HG03460 (cell line): ENCODE results near the gene EYA4.

ENCODE experiments used
- ATAC-seq: cut with Tn5 transposase; IDR thresholded peaks from one replicate; pipeline ENCODE4 v1.9.1; 2021; ENCODE audit not compliant: unreplicated experiment

EYA4 gene

GRCh38 chr6:133288662-133289061 lies 47.5 kb downstream of the EYA4 start:
- ATAC-seq = no peak

- ATAC-seq = no peak
Observed at GRCh38 chr6:133289733-133290306, 48.7 kb downstream of the EYA4 start.

- no peak for ATAC-seq
Observed at GRCh38 chr6:133290930-133291329, 49.8 kb downstream of the EYA4 start.

- no peak for ATAC-seq
Observed at GRCh38 chr6:133291671-133292070, 50.5 kb downstream of the EYA4 start.

GRCh38 chr6:133297657-133298056 lies 56.5 kb downstream of the EYA4 start:
- ATAC-seq = no peak

DNA sequence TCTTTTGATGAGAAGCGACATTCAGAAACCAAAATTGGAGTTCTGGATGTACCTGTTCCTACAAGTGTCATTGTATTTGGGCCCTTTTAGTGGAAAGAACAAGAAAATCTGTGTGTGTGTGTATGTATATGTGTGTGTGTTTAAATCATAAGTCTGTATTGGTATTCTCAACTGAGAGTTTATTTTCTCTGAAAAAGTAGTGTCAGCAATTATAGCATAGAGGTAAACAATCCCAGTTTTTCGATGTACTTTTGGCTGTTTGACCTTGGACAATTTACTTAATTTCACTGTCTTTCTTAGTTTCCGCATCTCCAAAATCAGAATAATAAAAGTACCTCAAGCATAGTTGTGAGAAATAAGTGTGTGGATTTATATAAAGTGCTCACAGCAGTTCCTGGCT lies 57.2 kb downstream of the EYA4 start:
- ATAC-seq = no peak

DNA sequence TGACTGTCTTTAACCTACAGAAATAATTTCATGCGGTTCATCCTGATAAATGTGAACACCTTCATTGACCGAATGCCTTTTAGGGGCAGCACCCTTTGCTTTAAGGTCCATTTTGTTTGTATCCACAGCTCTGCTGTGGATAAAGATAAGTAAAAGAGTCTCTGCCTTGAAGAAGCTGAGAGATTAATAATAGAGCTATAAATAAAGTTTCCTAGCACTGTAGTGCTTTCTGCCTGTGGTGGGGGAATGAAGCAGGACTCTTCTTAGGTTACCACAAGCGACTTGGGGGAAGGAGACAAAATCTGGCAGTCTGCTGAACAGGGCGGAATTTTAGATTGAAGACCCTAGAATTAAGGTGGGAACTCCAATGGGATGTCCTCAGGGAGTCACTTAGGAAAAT lies 57.6 kb downstream of the EYA4 start:
- ATAC-seq = no peak

- no peak for ATAC-seq
Observed at GRCh38 chr6:133300896-133301295, 59.7 kb downstream of the EYA4 start.

GRCh38 chr6:133301835-133302234 lies 60.7 kb downstream of the EYA4 start:
- no peak for ATAC-seq

DNA sequence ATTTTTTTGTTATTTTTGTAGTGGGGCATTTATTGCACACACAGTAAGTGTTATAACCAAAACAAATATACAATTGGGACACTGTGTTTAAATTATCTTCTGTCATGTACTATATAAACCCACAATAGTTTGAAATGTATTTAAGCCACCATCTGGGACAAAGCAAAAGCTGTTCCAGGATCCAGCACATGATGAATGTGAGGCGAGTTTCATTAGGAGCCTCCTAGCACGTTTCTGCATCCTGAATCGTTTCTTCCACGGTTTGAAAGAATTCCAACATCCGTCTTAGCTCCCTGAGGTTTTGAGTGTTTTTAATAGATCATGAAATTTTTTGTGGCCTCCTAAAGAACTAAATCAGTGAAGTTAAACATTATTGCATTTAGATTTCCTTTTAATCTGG lies 65.8 kb downstream of the EYA4 start:
- ATAC-seq = no peak

DNA sequence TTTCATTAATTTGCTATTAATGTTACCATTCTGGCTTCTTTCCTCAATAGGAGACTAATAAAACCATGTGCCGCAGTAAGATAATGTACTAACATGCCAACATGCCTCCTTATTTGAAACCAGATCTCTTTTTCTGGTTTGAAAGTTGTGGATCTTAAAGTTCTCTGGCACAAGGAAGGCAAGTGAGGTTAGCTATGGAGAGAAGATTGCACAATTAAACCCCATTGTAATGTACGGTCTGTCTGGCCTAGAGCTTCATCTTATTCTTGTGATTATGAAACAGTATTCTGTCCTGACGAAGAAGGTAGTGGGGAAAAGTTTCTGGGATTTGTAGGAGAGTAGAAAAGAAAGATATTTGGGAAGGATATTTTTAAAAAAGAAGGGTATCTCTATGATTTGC lies 68.4 kb downstream of the EYA4 start:
- ATAC-seq = no peak

- no peak for ATAC-seq
Observed at GRCh38 chr6:133312006-133312405, 70.8 kb downstream of the EYA4 start.

DNA sequence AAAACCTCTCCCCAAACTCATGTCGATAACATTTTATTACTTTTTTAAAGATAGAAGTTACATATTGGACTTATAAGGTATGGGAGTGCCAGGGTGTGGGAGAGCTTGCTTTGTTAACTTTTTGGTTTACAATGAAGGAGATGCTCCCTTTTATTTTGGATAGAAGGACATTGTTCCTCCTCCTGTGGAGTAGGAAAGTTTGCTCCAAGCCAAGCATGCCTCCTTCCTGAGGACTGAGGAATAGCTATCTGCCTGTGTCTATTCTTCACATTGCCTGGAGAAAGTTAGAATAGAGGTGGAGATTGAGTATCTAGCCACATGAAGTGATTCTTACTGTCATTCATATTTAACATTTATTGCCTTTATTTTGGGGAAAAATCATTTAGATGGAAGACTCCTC lies 71.9 kb downstream of the EYA4 start:
- ATAC-seq = no peak

DNA sequence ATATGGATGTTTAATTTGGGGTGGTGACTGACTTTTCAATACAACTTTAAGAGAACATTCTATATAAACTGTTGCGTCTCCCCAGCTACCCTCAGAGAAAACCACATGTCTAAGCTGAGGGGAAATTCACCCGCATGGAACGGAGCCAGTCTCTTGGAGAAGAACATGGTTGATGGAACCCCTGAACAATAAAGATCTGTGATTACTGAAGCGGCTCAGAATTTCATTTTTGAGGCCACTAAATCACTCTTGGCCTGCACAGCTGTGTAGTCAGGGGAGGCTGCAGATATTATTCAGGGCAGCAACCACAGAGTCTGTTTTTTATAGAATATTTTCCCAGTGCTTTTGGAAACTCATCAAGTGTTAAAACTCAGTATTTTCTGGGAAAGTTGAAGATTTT lies 73.8 kb downstream of the EYA4 start:
- no peak for ATAC-seq

GRCh38 chr6:133315811-133316210 lies 74.7 kb downstream of the EYA4 start:
- ATAC-seq = no peak

- ATAC-seq = no peak
Observed at GRCh38 chr6:133317704-133318103, 76.5 kb downstream of the EYA4 start.

DNA sequence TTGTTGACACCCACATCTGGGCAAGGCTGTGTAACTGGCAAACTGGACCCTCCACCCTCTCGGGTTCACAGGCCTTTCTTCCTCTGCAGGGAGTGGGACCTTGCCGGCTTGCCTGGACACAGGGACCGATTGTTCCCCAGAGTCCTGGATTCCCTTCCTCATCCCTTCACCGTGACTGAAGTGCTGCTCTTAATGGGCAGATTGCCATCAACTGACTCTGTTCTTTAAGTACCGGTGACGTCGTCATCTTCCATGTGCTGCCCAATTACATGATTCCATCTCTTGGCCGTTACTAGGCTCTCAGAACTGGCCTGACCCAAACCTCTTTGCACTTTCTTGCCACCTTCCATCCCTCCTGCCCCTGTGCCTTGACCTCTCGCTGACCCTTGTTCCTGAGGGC lies 85.4 kb downstream of the EYA4 start:
- no peak for ATAC-seq

DNA sequence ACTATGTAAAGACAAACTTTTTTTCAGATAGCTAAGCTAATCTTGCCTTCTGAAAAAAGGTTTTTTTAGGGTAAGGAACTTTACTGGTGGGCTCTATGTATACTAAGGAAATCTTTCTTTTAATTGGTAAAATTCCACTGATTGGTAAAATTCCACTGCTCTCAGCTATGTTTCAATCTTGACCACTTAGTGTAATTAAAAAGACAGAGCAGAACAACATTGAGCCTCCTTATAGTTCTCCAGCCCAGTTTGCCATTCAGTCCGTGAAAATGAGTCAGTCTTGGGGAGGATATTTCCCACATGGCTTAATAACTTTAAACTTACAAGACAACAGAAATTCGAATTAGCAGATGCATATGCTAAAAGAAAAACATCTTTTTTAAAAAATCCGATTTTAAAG lies 92.7 kb downstream of the EYA4 start:
- ATAC-seq = no peak

DNA sequence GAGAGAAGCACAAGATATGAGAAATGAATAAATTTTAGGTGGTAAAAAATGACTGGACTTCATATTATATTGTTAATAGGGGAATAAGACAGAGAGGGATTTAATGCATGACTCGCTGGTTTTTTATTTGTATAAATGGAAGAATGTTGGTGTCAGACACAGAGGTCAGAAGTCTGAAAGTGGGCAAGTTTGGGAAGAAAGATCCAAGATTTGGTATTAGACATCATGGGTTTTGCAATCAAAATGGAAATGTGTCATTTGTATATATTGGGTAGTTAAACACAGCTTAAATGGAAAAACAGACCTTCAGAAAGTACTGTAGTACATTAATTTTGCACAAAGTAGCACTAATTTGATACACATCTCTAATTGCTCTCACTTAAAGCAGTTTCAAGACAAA lies 96.2 kb downstream of the EYA4 start:
- ATAC-seq = no peak

GRCh38 chr6:133339543-133340384 lies 98.6 kb downstream of the EYA4 start:
- no peak for ATAC-seq

GRCh38 chr6:133340557-133340956 lies 99.4 kb downstream of the EYA4 start:
- no peak for ATAC-seq

- no peak for ATAC-seq
Observed at GRCh38 chr6:133341607-133342158, 100.5 kb downstream of the EYA4 start.
